Esophagus muscularis mucosa (tissue), 4 donors: Measurements from ENCODE around the gene ZDHHC20. TPM values are rescaled to one million over a fixed set of nuclear protein-coding genes. Genes with fewer than 3 reads are reported as not detected.
A peak's percentile ranks its signal among the peaks of the same experiment; 100 is the strongest.

Source experiments
- DNase-seq: peaks from one replicate; pipeline ENCODE4 v3.0.0-alpha.2; 2017; ENCODE audit errors: extremely low spot score
- H3K27ac ChIP-seq, 4 donors: fragments of 200-600 bp; sonication (generic); replicated peaks in 1 of 4; 1 replicate in 3 of 4; 2 replicates in 1 of 4; pipeline ENCODE4 v1.5.1; 2016 to 2019; ENCODE audit warnings: mild to moderate bottlenecking in 1 of 4
- H3K27me3 ChIP-seq, 4 donors: fragments of 200-600 bp; sonication (generic); one replicate each; pipeline versions ENCODE4 v1.5.1 to v1.6.0; 2016 to 2019
- H3K36me3 ChIP-seq, 4 donors: fragments of 200-600 bp; sonication (generic); one replicate each; pipeline ENCODE4 v1.5.1; 2016 to 2019
- H3K4me1 ChIP-seq, 4 donors: fragments of 200-600 bp; sonication (generic); one replicate each; pipeline ENCODE4 v1.5.1; 2016 to 2019
- H3K4me3 ChIP-seq, 4 donors: fragments of 200-600 bp; sonication (generic); 1 replicate in 2 of 4; 2 replicates in 2 of 4; pipeline ENCODE4 v1.5.1; 2016 to 2019; ENCODE audit warnings: mild to moderate bottlenecking in 4 of 4, moderate library complexity in 1 of 4
- H3K9me3 ChIP-seq, 4 donors: fragments of 200-600 bp; sonication (generic); 1 replicate in 3 of 4; 2 replicates in 1 of 4; pipeline ENCODE4 v1.5.1; 2016 to 2019
- EP300 ChIP-seq: sonication (generic); formaldehyde crosslinking; IDR thresholded peaks from one replicate; pipeline ENCODE4 v1.6.1; 2017; ENCODE audit warnings: antibody characterized with exemption
- POLR2A ChIP-seq: fragments of 450-650 bp; IDR thresholded peaks from one replicate; pipeline ENCODE4 v1.6.1; 2017; ENCODE audit warnings: antibody characterized with exemption, moderate library complexity, mild to moderate bottlenecking, low read depth
- POLR2AphosphoS5 ChIP-seq, 2 donors: sonication (generic); formaldehyde crosslinking; IDR thresholded peaks; one replicate each; pipeline ENCODE4 v1.6.1; 2017; ENCODE audit warnings: antibody characterized with exemption in 2 of 2
- WGBS: methylation state at CpG from one replicate; pipeline ENCODE4 v1.1.5; 2018; 5-methylcytosine and 5-hydroxymethylcytosine counted together
- intact Hi-C: fragments of 100-400 bp; cut with DNase I; formaldehyde crosslinking; loops from one replicate; pipeline ENCODE4 v1.15.1; 2023
- total RNA-seq, 4 donors: library from RNA; depleted of rRNA; stranded (reverse); fragments of >200 nt; gene quantifications; one replicate each; pipeline versions ENCODE4 v1.1.0 to v1.2.1, GENCODE V29; 2016
- TF ChIP-seq, protein P1 (sequence below), 3 experiments: fragments of 200-600 bp in 2 of 3; fragments of 450-650 bp in 1 of 3; sonication (generic) in 2 of 3; IDR thresholded peaks; one replicate each; pipeline ENCODE4 v1.5.1; 2017 to 2019; ENCODE audit warnings: antibody characterized with exemption in 3 of 3, mild to moderate bottlenecking in 2 of 3, moderate library complexity in 1 of 3

ZDHHC20 gene
- total RNA-seq, 4 donors from 2014 or later: 47.4 to 53.3 (median 50.2) TPM

- Histone ChIP-seq H3K4me3 (no peak overlapping the region), H3K27ac (no peak overlapping the region), H3K36me3 (no peaks in the 10 kb centered on the region), H3K27me3 (no peaks in the 10 kb centered on the region), H3K4me1 (peaks cover 0 to 5% (median 0%) of the 10 kb centered on the region in 4 donors), H3K9me3 (no peaks in the 10 kb centered on the region)
- intact Hi-C loops: no loop called here
- TF ChIP-seq EP300 (no peak), POLR2A (no peak), POLR2AphosphoS5 (IDR thresholded peaks at IDR 0.05) (no peak)
- TF ChIP-seq, protein P1, sequence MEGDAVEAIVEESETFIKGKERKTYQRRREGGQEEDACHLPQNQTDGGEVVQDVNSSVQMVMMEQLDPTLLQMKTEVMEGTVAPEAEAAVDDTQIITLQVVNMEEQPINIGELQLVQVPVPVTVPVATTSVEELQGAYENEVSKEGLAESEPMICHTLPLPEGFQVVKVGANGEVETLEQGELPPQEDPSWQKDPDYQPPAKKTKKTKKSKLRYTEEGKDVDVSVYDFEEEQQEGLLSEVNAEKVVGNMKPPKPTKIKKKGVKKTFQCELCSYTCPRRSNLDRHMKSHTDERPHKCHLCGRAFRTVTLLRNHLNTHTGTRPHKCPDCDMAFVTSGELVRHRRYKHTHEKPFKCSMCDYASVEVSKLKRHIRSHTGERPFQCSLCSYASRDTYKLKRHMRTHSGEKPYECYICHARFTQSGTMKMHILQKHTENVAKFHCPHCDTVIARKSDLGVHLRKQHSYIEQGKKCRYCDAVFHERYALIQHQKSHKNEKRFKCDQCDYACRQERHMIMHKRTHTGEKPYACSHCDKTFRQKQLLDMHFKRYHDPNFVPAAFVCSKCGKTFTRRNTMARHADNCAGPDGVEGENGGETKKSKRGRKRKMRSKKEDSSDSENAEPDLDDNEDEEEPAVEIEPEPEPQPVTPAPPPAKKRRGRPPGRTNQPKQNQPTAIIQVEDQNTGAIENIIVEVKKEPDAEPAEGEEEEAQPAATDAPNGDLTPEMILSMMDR (IDR thresholded peaks at IDR 0.05): no peak
- WGBS: 95% methylated on average over 6 of the region's 6 CpGs
- DNase-seq: no peak
These were observed 13.3 kb downstream of the ZDHHC20 start for GRCh38 chr13:21445759-21446158.

- H3K36me3 ChIP-seq: no peaks in the 10 kb centered on the region
- TF ChIP-seq EP300: no peak
- TF ChIP-seq, protein P1 (IDR thresholded peaks at IDR 0.05): no peak
- no peak for TF ChIP-seq POLR2A
- TF ChIP-seq POLR2AphosphoS5 (IDR thresholded peaks at IDR 0.05): no peak
- 94% methylated on average over 1 of the region's 1 CpG for WGBS
These were observed 15.9 kb downstream of the ZDHHC20 start for GRCh38 chr13:21443171-21443570.

DNA sequence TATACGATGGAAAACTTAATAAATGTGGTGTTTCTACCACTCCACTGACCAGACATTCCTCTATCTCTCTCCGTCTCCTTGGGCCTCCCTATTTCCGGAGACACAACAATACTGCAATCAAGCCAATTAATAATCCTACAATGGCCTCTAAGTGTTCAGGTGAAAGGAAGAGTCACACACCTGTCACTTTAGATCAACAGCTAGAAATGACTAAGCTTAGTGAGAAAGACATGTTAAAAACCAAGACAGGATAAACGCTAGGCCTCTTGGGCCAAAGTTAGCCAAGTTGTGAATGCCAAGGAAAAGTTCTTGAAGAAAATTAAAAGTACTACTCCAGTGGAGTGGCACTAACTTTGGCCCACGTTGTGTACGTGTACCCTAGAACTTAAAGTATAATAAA, 22.5 kb downstream of the ZDHHC20 start:
- 90% methylated on average over 6 of the region's 6 CpGs for WGBS
- Histone ChIP-seq H3K4me1 (peaks cover 10 to 16% (median 12%) of the 10 kb centered on the region in 4 donors), H3K27ac (peak overlapping the region; percentile 11 to 45 (median 44)), H3K9me3 (peaks cover 0 to 13% (median 4%) of the 10 kb centered on the region in 4 donors), H3K36me3 (no peaks in the 10 kb centered on the region), H3K4me3 (no peak overlapping the region), H3K27me3 (no peaks in the 10 kb centered on the region)
- no peak for DNase-seq
- no peak for TF ChIP-seq POLR2AphosphoS5 (IDR thresholded peaks at IDR 0.05)
- no peak for TF ChIP-seq EP300
- TF ChIP-seq, protein P1 (IDR thresholded peaks at IDR 0.05): no peak
- TF ChIP-seq POLR2A: no peak
- intact Hi-C loops: no loop called here

More at GRCh38 chr13:21443171-21443570, 15.9 kb downstream of the ZDHHC20 start:
- no peak overlapping the region for H3K27ac ChIP-seq
- peaks cover 0 to 3% (median 0%) of the 10 kb centered on the region in 4 donors for H3K4me1 ChIP-seq
- no peak overlapping the region for H3K4me3 ChIP-seq
- no peaks in the 10 kb centered on the region for H3K27me3 ChIP-seq
- intact Hi-C loops: no loop called here
- H3K9me3 ChIP-seq: peaks cover 0 to 3% (median under 1%) of the 10 kb centered on the region in 4 donors
- no peak for DNase-seq

DNA sequence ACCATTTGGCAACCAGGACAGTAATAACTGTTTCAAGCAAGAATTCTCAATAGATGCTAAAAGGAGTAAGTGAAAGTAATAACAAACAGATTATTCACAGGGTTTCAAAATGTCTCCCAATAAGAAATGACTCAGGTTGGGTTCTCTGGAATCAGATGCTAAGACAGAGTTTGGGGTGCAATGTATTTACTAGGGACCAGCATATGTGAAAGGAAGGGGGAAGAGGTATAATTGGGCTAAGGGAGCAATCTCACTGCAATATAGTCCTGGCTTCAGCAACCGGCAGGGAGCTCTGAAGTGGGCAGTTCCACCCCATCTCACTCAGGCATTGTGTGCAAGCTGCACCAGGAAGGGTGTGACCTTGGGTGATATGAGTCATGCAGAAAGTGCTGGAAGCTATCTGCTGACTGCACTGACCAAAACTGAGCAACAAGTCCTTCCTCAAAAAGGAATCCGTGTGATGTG, 23.4 kb downstream of the ZDHHC20 start:
- intact Hi-C loops: no loop called here

More for the DNA sequence above, 23.4 kb downstream of the ZDHHC20 start:
- Histone ChIP-seq H3K4me1 (peaks cover 10 to 16% (median 12%) of the 10 kb centered on the region in 4 donors), H3K4me3 (no peak overlapping the region), H3K27ac (peak overlapping the region; percentile 44 to 62 (median 48)), H3K36me3 (no peaks in the 10 kb centered on the region), H3K27me3 (no peaks in the 10 kb centered on the region), H3K9me3 (peaks cover 0 to 13% (median 4%) of the 10 kb centered on the region in 4 donors)
- TF ChIP-seq POLR2A: no peak
- TF ChIP-seq, protein P1 (IDR thresholded peaks at IDR 0.05): no peak
- no peak for TF ChIP-seq EP300
- TF ChIP-seq POLR2AphosphoS5 (IDR thresholded peaks at IDR 0.05): peak; percentile 73 to 82
- no peak for DNase-seq
- WGBS: 30% methylated on average over 2 of the region's 2 CpGs
